Umbilical cord (tissue), 2 donors: ENCODE data around the gene B3GNT3. TPM values are rescaled to one million over a fixed set of nuclear protein-coding genes. Genes with fewer than 3 reads are reported as not detected.
"Not testable (repeated sequence)": the region's sequence is repeated elsewhere in the genome, so short reads cannot be mapped to it uniquely, and the experiment has no call there.

Source experiments
- DNase-seq: peaks from one replicate; pipeline ENCODE4 v3.0.0-alpha.2; 2015; ENCODE audit warnings: low spot score
- total RNA-seq: library from RNA; depleted of rRNA; stranded (reverse); fragments of >200 nt; gene quantifications from one replicate; pipeline ENCODE4 v1.2.3, GENCODE V29; 2014; ENCODE audit warnings: low replicate concordance; ENCODE audit not compliant: insufficient read depth

The B3GNT3 gene
- total RNA-seq, 1 donor from 2014 or later: 0.72 TPM

- DNase-seq: no peak
Measured at GRCh38 chr19:17796838-17797423, 2.0 kb downstream of the B3GNT3 start.

- DNase-seq: no peak
Measured at GRCh38 chr19:17797424-17798201, 2.7 kb downstream of the B3GNT3 start.

GRCh38 chr19:17798599-17798998 lies 3.7 kb downstream of the B3GNT3 start:
- not testable (repeated sequence) for DNase-seq

- no peak for DNase-seq
Measured at GRCh38 chr19:17802137-17802858, 7.4 kb downstream of the B3GNT3 start.

- DNase-seq: no peak
Measured at GRCh38 chr19:17803264-17803896, 8.4 kb downstream of the B3GNT3 start.

- no peak for DNase-seq
Measured at GRCh38 chr19:17805427-17805826, 10.5 kb downstream of the B3GNT3 start.

GRCh38 chr19:17806945-17807344 lies 12.0 kb downstream of the B3GNT3 start:
- DNase-seq: no peak

GRCh38 chr19:17807731-17808316 lies 12.9 kb downstream of the B3GNT3 start:
- no peak for DNase-seq

GRCh38 chr19:17811103-17811502 lies 16.2 kb downstream of the B3GNT3 start:
- no peak for DNase-seq

GRCh38 chr19:17811681-17812080 lies 16.7 kb downstream of the B3GNT3 start:
- DNase-seq: no peak

- no peak for DNase-seq
Measured at GRCh38 chr19:17812099-17812498, 17.2 kb downstream of the B3GNT3 start.

- DNase-seq: no peak
Measured at GRCh38 chr19:17817668-17818363, 22.9 kb downstream of the B3GNT3 start.

GRCh38 chr19:17821190-17821589 lies 26.3 kb downstream of the B3GNT3 start, which contains the start of gene INSL3:
Gene INSL3 (minus strand): TSS chr19:17821519. CDS start chr19:17821506, 13 bp downstream.
- no peak for DNase-seq

GRCh38 chr19:17824339-17824738 lies 29.4 kb downstream of the B3GNT3 start:
- no peak for DNase-seq

- DNase-seq: no peak
Measured at GRCh38 chr19:17826508-17827056, 31.6 kb downstream of the B3GNT3 start.

GRCh38 chr19:17829855-17830566 lies 35.1 kb downstream of the B3GNT3 start:
- DNase-seq: no peak

GRCh38 chr19:17830567-17831418 lies 35.9 kb downstream of the B3GNT3 start:
- DNase-seq: no peak

- DNase-seq: no peak
Measured at GRCh38 chr19:17831419-17831888, 36.5 kb downstream of the B3GNT3 start.
